ENCODE results near the gene OR1J1. TPM values are rescaled to one million over a fixed set of nuclear protein-coding genes. Genes with fewer than 3 reads are reported as not detected.

Gene OR1J1
- not detected in 2 replicates for total RNA-seq

GRCh38 chr9:122477826-122478225 is at the start of gene OR1J1:
OR1J1 (minus strand) TSS chr9:122477926; CDS start chr9:122477926, 0 bp downstream.

GRCh38 chr9:122527193-122527592 is 49.5 kb upstream of the OR1J1 start, which contains the start of gene OR1N1:
OR1N1 (minus strand) TSS chr9:122527293; CDS start chr9:122527293, 0 bp downstream.

GRCh38 chr9:122518841-122519240 is 41.1 kb upstream of the OR1J1 start, which contains the start of gene OR1J4:
OR1J4 (plus strand) TSS chr9:122519141; CDS start chr9:122519141, 0 bp downstream.

GRCh38 chr9:122510502-122510901 is 32.8 kb upstream of the OR1J1 start, which contains the start of gene OR1J2:
OR1J2 (plus strand) TSS chr9:122510802; CDS start chr9:122510802, 0 bp downstream.

Other genes with a start within 250 kb of the OR1J1 start
- gene LHX6, start 249.0 kb downstream of the OR1J1 start, total RNA-seq, result 16.9 and 17.3 TPM in 2 replicates
- 12.6 and 18.7 TPM in 2 replicates for gene RBM18, start 213.1 kb downstream of the OR1J1 start, total RNA-seq
- 32.5 and 32.7 TPM in 2 replicates for gene MRRF, start 213.0 kb downstream of the OR1J1 start, total RNA-seq
- gene PTGS1, start 106.9 kb downstream of the OR1J1 start, total RNA-seq, result 0.59 and 1.5 TPM in 2 replicates
- not detected in 2 replicates for gene OR1J2, start 32.9 kb upstream of the OR1J1 start, total RNA-seq
- not detected in 2 replicates for gene OR1J4, start 41.2 kb upstream of the OR1J1 start, total RNA-seq
- gene OR1N1, start 49.4 kb upstream of the OR1J1 start, total RNA-seq, result not detected in 2 replicates
- not detected in 2 replicates for gene OR1N2, start 75.2 kb upstream of the OR1J1 start, total RNA-seq
- gene OR1L8, start 105.5 kb upstream of the OR1J1 start, total RNA-seq, result 0.10 TPM in 1 of 2 replicates, not detected in the other
- gene OR1Q1, start 136.8 kb upstream of the OR1J1 start, total RNA-seq, result not detected in 2 replicates
- gene OR1B1, start 179.7 kb upstream of the OR1J1 start, total RNA-seq, result not detected in 2 replicates
- gene OR1L1, start 183.8 kb upstream of the OR1J1 start, total RNA-seq, result not detected in 2 replicates
- not detected in 2 replicates for gene OR1L3, start 197.2 kb upstream of the OR1J1 start, total RNA-seq
- not detected in 2 replicates for gene OR1L4, start 246.1 kb upstream of the OR1J1 start, total RNA-seq

All from mammary microvascular endothelial cell (primary cell).